BE2C (cell line): ENCODE data around the gene LRRC8D.

Experiments
- DNase-seq: peaks from one replicate; pipeline ENCODE4 v3.0.0-alpha.2; 2020
- H3K27me3 ChIP-seq: fragments of 250-450 bp; sonication (Bioruptor Pico); 2 replicates; pipeline ENCODE4 v1.5.1; 2020; ENCODE audit warnings: mild to moderate bottlenecking
- H3K36me3 ChIP-seq: fragments of 250-450 bp; sonication (Bioruptor Pico); 2 replicates; pipeline ENCODE4 v1.5.1; 2020; ENCODE audit warnings: mild to moderate bottlenecking
- H3K4me1 ChIP-seq: fragments of 250-450 bp; sonication (Bioruptor Pico); 2 replicates; pipeline ENCODE4 v1.5.1; 2020
- H3K4me3 ChIP-seq: 2 replicates; pipeline ENCODE4 v1.5.1; 2011; ENCODE audit warnings: low read depth, low read length
- H3K9me3 ChIP-seq: fragments of 250-450 bp; sonication (Bioruptor Pico); 2 replicates; pipeline ENCODE4 v1.5.1; 2020
- TF ChIP-seq, protein P1 (sequence below): IDR thresholded peaks from 2 replicates; pipeline ENCODE4 v1.5.1; 2012; ENCODE audit warnings: mild to moderate bottlenecking, low read depth, low read length

The LRRC8D gene

DNA sequence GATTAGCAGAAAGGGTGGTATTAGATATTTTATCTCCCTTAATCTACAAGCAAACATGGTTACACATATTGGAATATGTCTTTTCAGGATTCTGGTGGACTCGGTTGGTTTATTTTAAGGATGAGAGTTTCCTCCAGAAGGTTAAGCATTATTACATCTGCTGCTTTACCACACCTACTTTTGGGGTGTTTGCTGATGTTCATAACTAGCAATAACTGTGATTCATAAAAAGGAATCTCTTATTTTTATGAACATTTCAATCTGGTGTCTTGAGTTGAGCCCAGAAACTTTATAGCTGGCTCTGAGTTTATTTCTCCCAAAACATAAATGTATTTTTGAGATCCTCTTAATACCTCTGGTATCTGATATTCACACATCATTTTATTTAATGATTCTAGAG, 82.7 kb downstream of the LRRC8D start:
- H3K36me3 ChIP-seq, result no peaks in the 10 kb centered on the region
- H3K4me1 ChIP-seq, result peaks cover 9% of the 10 kb centered on the region
- no peak for DNase-seq
- TF ChIP-seq, protein P1, sequence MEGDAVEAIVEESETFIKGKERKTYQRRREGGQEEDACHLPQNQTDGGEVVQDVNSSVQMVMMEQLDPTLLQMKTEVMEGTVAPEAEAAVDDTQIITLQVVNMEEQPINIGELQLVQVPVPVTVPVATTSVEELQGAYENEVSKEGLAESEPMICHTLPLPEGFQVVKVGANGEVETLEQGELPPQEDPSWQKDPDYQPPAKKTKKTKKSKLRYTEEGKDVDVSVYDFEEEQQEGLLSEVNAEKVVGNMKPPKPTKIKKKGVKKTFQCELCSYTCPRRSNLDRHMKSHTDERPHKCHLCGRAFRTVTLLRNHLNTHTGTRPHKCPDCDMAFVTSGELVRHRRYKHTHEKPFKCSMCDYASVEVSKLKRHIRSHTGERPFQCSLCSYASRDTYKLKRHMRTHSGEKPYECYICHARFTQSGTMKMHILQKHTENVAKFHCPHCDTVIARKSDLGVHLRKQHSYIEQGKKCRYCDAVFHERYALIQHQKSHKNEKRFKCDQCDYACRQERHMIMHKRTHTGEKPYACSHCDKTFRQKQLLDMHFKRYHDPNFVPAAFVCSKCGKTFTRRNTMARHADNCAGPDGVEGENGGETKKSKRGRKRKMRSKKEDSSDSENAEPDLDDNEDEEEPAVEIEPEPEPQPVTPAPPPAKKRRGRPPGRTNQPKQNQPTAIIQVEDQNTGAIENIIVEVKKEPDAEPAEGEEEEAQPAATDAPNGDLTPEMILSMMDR, result no peak
- no peak overlapping the region for H3K4me3 ChIP-seq
- H3K27me3 ChIP-seq, result no peaks in the 10 kb centered on the region
- no peaks in the 10 kb centered on the region for H3K9me3 ChIP-seq

DNA sequence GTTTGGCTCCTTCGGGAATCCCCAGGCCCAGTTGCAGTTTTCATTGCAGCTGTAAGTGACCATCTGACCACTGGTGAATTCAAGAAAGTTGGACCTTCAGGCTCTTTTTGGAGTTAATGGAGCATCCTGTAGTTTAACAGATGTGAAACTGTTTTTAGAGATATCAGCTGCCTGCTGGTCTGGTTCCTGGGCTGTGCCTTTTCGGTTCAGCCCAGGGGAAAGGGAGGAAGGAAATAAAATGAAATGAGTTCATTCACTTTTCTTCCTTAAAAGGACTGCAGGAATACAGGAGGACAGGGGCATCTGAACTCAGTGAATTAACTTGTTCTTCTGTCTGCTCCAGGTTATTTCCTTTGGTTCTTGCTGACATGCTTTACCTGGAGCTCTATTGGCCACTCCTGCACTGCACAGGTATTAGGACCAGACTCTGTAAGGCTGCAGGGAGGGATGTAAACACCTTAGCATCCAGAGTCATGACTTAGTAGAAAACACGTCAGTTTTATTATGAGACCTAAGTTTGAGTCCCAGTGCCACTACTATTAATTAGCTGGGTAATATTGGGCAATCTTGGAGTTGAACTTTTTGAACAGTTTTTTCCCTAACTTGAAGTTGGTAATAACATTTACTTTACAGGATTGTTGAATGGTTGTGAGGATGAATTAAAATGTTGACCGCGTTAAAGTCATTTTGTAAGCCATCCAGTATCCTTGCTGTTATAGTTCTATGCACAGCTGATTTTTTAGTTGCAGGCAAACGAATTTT, 83.6 kb downstream of the LRRC8D start:
- Histone ChIP-seq H3K4me3 (no peak overlapping the region), H3K9me3 (no peaks in the 10 kb centered on the region), H3K36me3 (no peaks in the 10 kb centered on the region), H3K4me1 (peaks cover 9% of the 10 kb centered on the region), H3K27me3 (no peaks in the 10 kb centered on the region)
- TF ChIP-seq, protein P1, result no peak
- no peak for DNase-seq

DNA sequence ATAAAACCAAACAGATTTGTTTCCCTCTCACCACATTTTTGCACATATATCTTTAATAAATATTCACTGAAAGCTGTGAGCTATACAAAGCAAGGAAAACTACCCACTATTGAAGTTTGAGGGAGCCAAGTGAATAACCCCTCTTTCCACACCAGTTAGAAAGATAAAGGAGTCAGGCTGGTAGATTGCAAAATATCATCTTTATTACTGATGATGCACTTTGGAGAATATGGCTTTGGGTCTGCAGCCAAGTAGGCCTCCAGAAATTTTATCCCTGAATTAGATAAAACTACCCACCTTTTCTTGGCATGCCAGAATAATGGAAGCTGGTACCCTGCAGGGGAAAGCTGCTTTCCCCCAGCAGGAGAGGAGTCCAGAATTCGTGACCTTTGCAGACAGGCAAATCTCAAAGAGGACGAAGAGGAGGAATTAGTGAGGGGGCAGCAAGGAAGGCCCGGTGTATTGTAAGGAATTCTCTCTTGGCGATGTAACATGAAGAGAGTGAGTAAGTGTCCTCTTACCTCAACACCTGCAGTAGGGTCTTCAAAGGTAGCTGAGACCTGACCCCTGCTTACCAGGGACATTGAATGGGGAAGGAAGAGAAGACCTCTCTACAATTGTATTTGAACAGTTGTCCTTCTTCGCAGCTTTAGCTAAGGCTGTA, 84.7 kb downstream of the LRRC8D start:
- Histone ChIP-seq H3K27me3 (no peaks in the 10 kb centered on the region), H3K36me3 (no peaks in the 10 kb centered on the region), H3K4me1 (peaks cover 9% of the 10 kb centered on the region), H3K9me3 (no peaks in the 10 kb centered on the region), H3K4me3 (no peak overlapping the region)
- TF ChIP-seq, protein P1, result no peak
- no peak for DNase-seq

DNA sequence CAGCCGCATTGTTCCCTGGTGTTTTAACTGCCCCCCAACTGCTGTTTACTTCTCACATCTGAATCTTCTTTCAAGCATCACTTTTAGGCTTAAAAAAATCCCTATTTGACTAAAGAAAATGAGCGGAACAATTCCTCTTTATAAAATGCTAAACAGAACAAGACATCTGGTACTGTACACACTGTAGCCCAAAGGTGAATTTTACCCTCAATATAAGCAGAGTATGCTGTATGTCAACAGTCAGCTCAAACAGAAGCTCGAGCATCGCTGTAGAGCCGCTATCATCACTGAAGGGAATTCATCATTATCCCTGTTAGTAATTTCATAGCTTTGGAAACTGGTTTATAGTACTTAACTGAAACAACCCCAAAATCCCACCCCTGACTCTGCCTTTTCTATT, 85.3 kb downstream of the LRRC8D start:
- peaks cover 9% of the 10 kb centered on the region for H3K4me1 ChIP-seq
- no peak for DNase-seq
- TF ChIP-seq, protein P1, result no peak
- H3K4me3 ChIP-seq, result no peak overlapping the region
- no peaks in the 10 kb centered on the region for H3K27me3 ChIP-seq
- no peaks in the 10 kb centered on the region for H3K36me3 ChIP-seq
- H3K9me3 ChIP-seq, result no peaks in the 10 kb centered on the region

DNA sequence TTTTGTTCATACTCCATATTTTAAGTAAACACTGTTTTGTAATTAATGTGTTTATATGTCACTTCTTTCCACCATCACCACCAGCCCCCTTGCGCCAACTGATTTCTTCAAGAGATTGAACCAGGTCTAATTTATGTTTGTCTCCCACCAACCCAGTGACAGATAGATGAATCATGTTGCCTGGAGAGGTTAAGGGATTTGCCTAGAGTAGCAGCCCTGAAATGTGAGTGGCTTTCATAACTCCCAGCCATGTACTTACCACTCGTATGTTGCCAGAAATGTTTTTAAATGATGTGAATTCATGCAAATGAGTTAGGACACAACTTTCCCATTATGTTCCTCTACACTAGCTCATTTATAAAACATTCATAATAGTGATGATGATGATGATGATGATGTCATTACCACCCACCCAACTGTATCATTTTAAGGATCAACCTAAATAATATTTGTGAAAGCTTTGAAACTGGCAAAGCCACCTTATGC, 86.9 kb downstream of the LRRC8D start:
- H3K27me3 ChIP-seq, result no peaks in the 10 kb centered on the region
- no peaks in the 10 kb centered on the region for H3K9me3 ChIP-seq
- TF ChIP-seq, protein P1, result no peak
- peaks cover 9% of the 10 kb centered on the region for H3K4me1 ChIP-seq
- H3K36me3 ChIP-seq, result no peaks in the 10 kb centered on the region
- DNase-seq, result no peak
- H3K4me3 ChIP-seq, result no peak overlapping the region

DNA sequence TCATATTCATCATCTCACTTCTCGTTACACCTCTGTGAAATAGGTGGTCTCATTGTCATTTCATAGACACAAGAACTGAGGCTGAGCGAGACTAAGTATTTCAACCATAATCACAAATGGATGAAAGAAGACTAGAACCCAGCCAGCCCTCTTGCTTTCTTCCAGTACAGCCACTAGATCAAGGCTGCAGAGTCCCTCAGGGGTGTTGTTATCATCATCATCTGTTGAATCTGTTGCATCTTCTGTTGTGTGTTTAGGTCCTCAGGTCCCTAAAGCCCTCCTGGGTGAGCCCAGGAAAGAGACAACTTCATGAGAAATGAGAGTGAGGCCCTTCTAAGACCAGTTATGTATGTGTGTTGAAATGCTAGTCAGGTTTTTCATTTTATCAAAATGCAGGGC, 87.4 kb downstream of the LRRC8D start:
- Histone ChIP-seq H3K36me3 (no peaks in the 10 kb centered on the region), H3K27me3 (no peaks in the 10 kb centered on the region), H3K4me3 (no peak overlapping the region), H3K4me1 (peaks cover 9% of the 10 kb centered on the region), H3K9me3 (no peaks in the 10 kb centered on the region)
- TF ChIP-seq, protein P1, result no peak
- no peak for DNase-seq
